Liver (tissue), 9 donors: ENCODE measurements around the gene MEF2A. TPM values are rescaled to one million over a fixed set of nuclear protein-coding genes. Genes with fewer than 3 reads are reported as not detected.

Source experiments
- DNase-seq: peaks from one replicate; pipeline ENCODE4 v3.0.0-alpha.2; 2017; ENCODE audit warnings: low spot score
- H3K27ac ChIP-seq, 2 donors: one replicate each; pipeline ENCODE4 v1.7.0; 2013; ENCODE audit warnings: inconsistent platforms in 2 of 2, low read length in 2 of 2, control low read depth in 1 of 2, low read depth in 1 of 2, mild to moderate bottlenecking in 1 of 2
- H3K27me3 ChIP-seq, 4 donors: one replicate each; pipeline versions ENCODE4 v1.6.1 to v1.7.0; 2013; ENCODE audit warnings: low read length in 3 of 4, inconsistent platforms in 1 of 4, mild to moderate bottlenecking in 1 of 4, moderate library complexity in 1 of 4; ENCODE audit not compliant: control insufficient read depth in 4 of 4, insufficient read depth in 4 of 4
- H3K36me3 ChIP-seq, 4 donors: one replicate each; pipeline versions ENCODE4 v1.6.1 to v1.7.0; 2013; ENCODE audit warnings: low read length in 3 of 4, mild to moderate bottlenecking in 3 of 4, low read depth in 1 of 4, moderate library complexity in 1 of 4; ENCODE audit not compliant: control insufficient read depth in 4 of 4, insufficient read depth in 3 of 4
- H3K4me1 ChIP-seq, 4 donors: one replicate each; pipeline versions ENCODE4 v1.6.1 to v1.7.0; 2013; ENCODE audit warnings: low read length in 3 of 4, mild to moderate bottlenecking in 3 of 4, moderate library complexity in 1 of 4; ENCODE audit not compliant: control insufficient read depth in 4 of 4, insufficient read depth in 4 of 4
- H3K4me3 ChIP-seq, 3 donors: one replicate each; pipeline versions ENCODE4 v1.6.1 to v1.7.0; 2013; ENCODE audit warnings: low read length in 3 of 3, control low read depth in 1 of 3, low read depth in 1 of 3, mild to moderate bottlenecking in 1 of 3
- H3K9ac ChIP-seq, 2 donors: one replicate each; pipeline ENCODE4 v1.7.0; 2013; ENCODE audit warnings: low read length in 2 of 2, mild to moderate bottlenecking in 2 of 2, moderate library complexity in 2 of 2, control low read depth in 1 of 2, low read depth in 1 of 2
- H3K9me3 ChIP-seq, 4 donors: one replicate each; pipeline versions ENCODE4 v1.6.1 to v1.7.0; 2013; ENCODE audit warnings: low read length in 3 of 4; ENCODE audit not compliant: control insufficient read depth in 4 of 4
- CTCF ChIP-seq: fragments of 150-350 bp; IDR thresholded peaks from 2 replicates; pipeline ENCODE4 v1.5.1; 2017; ENCODE audit warnings: improper control_type of control experiment, low read depth, low read length; ENCODE audit not compliant: missing input control
- EGR1 ChIP-seq, 2 donors: IDR thresholded peaks; 2 replicates each; pipeline ENCODE4 v1.6.1; 2016 to 2018; ENCODE audit warnings: antibody characterized with exemption in 2 of 2, low read depth in 2 of 2
- FOXA1 ChIP-seq: IDR thresholded peaks from 2 replicates; pipeline ENCODE4 v1.6.1; 2016; ENCODE audit warnings: antibody characterized with exemption
- FOXA2 ChIP-seq: IDR thresholded peaks from 2 replicates; pipeline ENCODE4 v1.6.1; 2016; ENCODE audit warnings: antibody characterized with exemption
- GABPA ChIP-seq, 2 donors: IDR thresholded peaks in 1 of 2; conservative IDR thresholded peaks in 1 of 2; 2 replicates each; pipeline ENCODE4 v1.6.1; 2016; ENCODE audit warnings: antibody characterized with exemption in 2 of 2, mild to moderate bottlenecking in 1 of 2, moderate library complexity in 1 of 2
- HNF4A ChIP-seq, 2 donors: conservative IDR thresholded peaks; 2 replicates each; pipeline ENCODE4 v1.6.1; 2016; ENCODE audit warnings: antibody characterized with exemption in 2 of 2, mild to moderate bottlenecking in 2 of 2
- HNF4G ChIP-seq: IDR thresholded peaks from 2 replicates; pipeline ENCODE4 v1.6.1; 2016; ENCODE audit warnings: antibody characterized with exemption
- JUND ChIP-seq, 2 donors: IDR thresholded peaks; 2 replicates each; pipeline ENCODE4 v1.6.1; 2016; ENCODE audit warnings: antibody characterized with exemption in 2 of 2
- NR2F2 ChIP-seq: IDR thresholded peaks from 2 replicates; pipeline ENCODE4 v1.6.1; 2016; ENCODE audit warnings: antibody characterized with exemption
- SP1 ChIP-seq: IDR thresholded peaks from 2 replicates; pipeline ENCODE4 v1.6.1; 2018; ENCODE audit warnings: antibody characterized with exemption, mild to moderate bottlenecking
- TAF1 ChIP-seq: conservative IDR thresholded peaks from 2 replicates; pipeline ENCODE4 v1.6.1; 2016; ENCODE audit warnings: antibody characterized with exemption, mild to moderate bottlenecking
- WGBS: extraction: QIAGEN DNeasy Blood & Tissue Kit; methylation state at CpG from one replicate; pipeline ENCODE4 v1.1.7; 2013; 5-methylcytosine and 5-hydroxymethylcytosine counted together
- polyA plus RNA-seq, 2 donors: library from polyadenylated mRNA; stranded (reverse) in 1 of 2; unstranded in 1 of 2; fragments of 200-250 nt in 1 of 2; fragments of >200 nt in 1 of 2; fragmentation: Nextera tagmentation in 1 of 2; extraction: Ambion mirVana in 1 of 2; gene quantifications; one replicate each; pipeline versions ENCODE4 v1.2.1 to v1.2.3, GENCODE V29; 2013 to 2015
- total RNA-seq, 2 donors: library from RNA; depleted of rRNA; stranded (reverse); fragments of >200 nt; gene quantifications; one replicate each; pipeline ENCODE4 v1.2.3, GENCODE V29; 2014
- TF ChIP-seq, protein P1 (sequence below): IDR thresholded peaks from 2 replicates; pipeline ENCODE4 v1.6.1; 2016; ENCODE audit warnings: antibody characterized with exemption
- TF ChIP-seq, protein P2 (sequence below): IDR thresholded peaks from 2 replicates; pipeline ENCODE4 v1.6.1; 2016; ENCODE audit warnings: antibody characterized with exemption, mild to moderate bottlenecking
- TF ChIP-seq, protein P3 (sequence below): IDR thresholded peaks from 2 replicates; pipeline ENCODE4 v1.6.1; 2016; ENCODE audit warnings: antibody characterized with exemption
- donor health status: healthy.
- donor health status: healthy.
- donor health status: healthy.
- donor health status: healthy.
- donor health status: healthy.

MEF2A gene
- total and polyA plus RNA-seq, 4 donors = 8.5 to 45.9 (median 18.2) TPM

GRCh38 chr15:99550077-99550476 lies 15.7 kb upstream of the MEF2A start:
- Histone ChIP-seq H3K4me1 (no peaks in the 10 kb centered on the region), H3K4me3 (no peak overlapping the region), H3K9ac (no peak overlapping the region), H3K36me3 (no peaks in the 10 kb centered on the region), H3K27me3 (no peaks in the 10 kb centered on the region), H3K27ac (no peak overlapping the region), H3K9me3 (no peaks in the 10 kb centered on the region)
- TF ChIP-seq CTCF (no peak), GABPA (IDR thresholded peaks at IDR 0.05 in 1 of 2, conservative IDR thresholded peaks at IDR 0.05 in 1 of 2) (no peak), FOXA1 (no peak), NR2F2 (no peak), SP1 (no peak), JUND (IDR thresholded peaks at IDR 0.05) (no peak), FOXA2 (no peak), HNF4G (no peak), TAF1 (no peak), HNF4A (conservative IDR thresholded peaks at IDR 0.05) (no peak)
- TF ChIP-seq, protein P1, sequence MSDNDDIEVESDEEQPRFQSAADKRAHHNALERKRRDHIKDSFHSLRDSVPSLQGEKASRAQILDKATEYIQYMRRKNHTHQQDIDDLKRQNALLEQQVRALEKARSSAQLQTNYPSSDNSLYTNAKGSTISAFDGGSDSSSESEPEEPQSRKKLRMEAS = no peak
- no peak for DNase-seq
- WGBS = 75% methylated on average over 5 of the region's 5 CpGs

DNA sequence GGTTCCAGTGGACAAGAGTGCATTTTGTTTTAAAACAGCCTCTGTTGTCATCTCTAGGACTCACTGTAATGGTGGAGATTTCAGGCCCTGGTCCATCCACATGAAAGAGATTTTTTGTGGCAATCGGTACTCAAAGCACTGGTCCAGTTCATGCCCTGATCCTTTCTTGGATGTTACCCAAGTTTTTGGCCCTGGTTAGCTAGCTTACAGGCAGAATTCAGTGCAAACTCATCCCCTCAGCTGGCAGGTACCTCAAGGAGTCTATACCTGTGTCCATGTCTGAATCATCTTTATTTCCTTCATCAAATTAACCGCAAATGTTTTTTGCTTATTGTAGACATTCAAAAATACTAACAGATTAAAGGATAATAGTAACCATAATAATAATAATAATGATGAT lies 13.7 kb upstream of the MEF2A start:
- 88% methylated on average over 2 of the region's 2 CpGs for WGBS
- H3K9me3 ChIP-seq = no peaks in the 10 kb centered on the region
- H3K27ac ChIP-seq = no peak overlapping the region
- TF ChIP-seq, protein P2, sequence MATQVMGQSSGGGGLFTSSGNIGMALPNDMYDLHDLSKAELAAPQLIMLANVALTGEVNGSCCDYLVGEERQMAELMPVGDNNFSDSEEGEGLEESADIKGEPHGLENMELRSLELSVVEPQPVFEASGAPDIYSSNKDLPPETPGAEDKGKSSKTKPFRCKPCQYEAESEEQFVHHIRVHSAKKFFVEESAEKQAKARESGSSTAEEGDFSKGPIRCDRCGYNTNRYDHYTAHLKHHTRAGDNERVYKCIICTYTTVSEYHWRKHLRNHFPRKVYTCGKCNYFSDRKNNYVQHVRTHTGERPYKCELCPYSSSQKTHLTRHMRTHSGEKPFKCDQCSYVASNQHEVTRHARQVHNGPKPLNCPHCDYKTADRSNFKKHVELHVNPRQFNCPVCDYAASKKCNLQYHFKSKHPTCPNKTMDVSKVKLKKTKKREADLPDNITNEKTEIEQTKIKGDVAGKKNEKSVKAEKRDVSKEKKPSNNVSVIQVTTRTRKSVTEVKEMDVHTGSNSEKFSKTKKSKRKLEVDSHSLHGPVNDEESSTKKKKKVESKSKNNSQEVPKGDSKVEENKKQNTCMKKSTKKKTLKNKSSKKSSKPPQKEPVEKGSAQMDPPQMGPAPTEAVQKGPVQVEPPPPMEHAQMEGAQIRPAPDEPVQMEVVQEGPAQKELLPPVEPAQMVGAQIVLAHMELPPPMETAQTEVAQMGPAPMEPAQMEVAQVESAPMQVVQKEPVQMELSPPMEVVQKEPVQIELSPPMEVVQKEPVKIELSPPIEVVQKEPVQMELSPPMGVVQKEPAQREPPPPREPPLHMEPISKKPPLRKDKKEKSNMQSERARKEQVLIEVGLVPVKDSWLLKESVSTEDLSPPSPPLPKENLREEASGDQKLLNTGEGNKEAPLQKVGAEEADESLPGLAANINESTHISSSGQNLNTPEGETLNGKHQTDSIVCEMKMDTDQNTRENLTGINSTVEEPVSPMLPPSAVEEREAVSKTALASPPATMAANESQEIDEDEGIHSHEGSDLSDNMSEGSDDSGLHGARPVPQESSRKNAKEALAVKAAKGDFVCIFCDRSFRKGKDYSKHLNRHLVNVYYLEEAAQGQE = no peak
- no peak for TF ChIP-seq CTCF
- TF ChIP-seq GABPA (IDR thresholded peaks at IDR 0.05 in 1 of 2, conservative IDR thresholded peaks at IDR 0.05 in 1 of 2) = no peak
- TF ChIP-seq, protein P3, sequence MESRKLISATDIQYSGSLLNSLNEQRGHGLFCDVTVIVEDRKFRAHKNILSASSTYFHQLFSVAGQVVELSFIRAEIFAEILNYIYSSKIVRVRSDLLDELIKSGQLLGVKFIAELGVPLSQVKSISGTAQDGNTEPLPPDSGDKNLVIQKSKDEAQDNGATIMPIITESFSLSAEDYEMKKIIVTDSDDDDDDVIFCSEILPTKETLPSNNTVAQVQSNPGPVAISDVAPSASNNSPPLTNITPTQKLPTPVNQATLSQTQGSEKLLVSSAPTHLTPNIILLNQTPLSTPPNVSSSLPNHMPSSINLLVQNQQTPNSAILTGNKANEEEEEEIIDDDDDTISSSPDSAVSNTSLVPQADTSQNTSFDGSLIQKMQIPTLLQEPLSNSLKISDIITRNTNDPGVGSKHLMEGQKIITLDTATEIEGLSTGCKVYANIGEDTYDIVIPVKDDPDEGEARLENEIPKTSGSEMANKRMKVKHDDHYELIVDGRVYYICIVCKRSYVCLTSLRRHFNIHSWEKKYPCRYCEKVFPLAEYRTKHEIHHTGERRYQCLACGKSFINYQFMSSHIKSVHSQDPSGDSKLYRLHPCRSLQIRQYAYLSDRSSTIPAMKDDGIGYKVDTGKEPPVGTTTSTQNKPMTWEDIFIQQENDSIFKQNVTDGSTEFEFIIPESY = no peak
- TF ChIP-seq FOXA1 = no peak
- TF ChIP-seq SP1 = no peak
- TF ChIP-seq JUND (IDR thresholded peaks at IDR 0.05) = no peak
- no peak for TF ChIP-seq NR2F2
- TF ChIP-seq, protein P1 = no peak
- TF ChIP-seq EGR1 (IDR thresholded peaks at IDR 0.05; ENCODE audit: low read depth in 2 of 2) = no peak
- no peak overlapping the region for H3K4me3 ChIP-seq
- H3K36me3 ChIP-seq = no peaks in the 10 kb centered on the region
- no peak overlapping the region for H3K9ac ChIP-seq
- H3K4me1 ChIP-seq = no peaks in the 10 kb centered on the region
- no peak for DNase-seq
- H3K27me3 ChIP-seq = no peaks in the 10 kb centered on the region
